DND-41 (cell line): ENCODE data around the gene CST9L.

Experiments
- CTCF ChIP-seq: IDR thresholded peaks from 2 replicates; pipeline ENCODE4 v1.5.1; 2012; ENCODE audit warnings: borderline replicate concordance, low read length, moderate library complexity, mild to moderate bottlenecking; ENCODE audit not compliant: poor library complexity, severe bottlenecking; ENCODE audit errors: extremely low read depth
- EZH2 ChIP-seq: IDR thresholded peaks from 3 replicates; pipeline ENCODE4 v1.6.1; 2012; ENCODE audit warnings: borderline replicate concordance, low read depth, mild to moderate bottlenecking, moderate library complexity, low read length, inconsistent platforms; ENCODE audit not compliant: severe bottlenecking

- no peak for TF ChIP-seq CTCF
- TF ChIP-seq EZH2, result no peak
Observed at GRCh38 chr20:23570178-23570760, 2.0 kb upstream of the CST9L start.
